Raji (cell line): ENCODE measurements around the gene NTM.

Experiments used
- POLR2A ChIP-seq: IDR thresholded peaks from 2 replicates; pipeline ENCODE4 v1.6.1; 2011; ENCODE audit warnings: low read depth, low read length, control low read depth; ENCODE audit not compliant: insufficient read depth

The NTM gene

DNA sequence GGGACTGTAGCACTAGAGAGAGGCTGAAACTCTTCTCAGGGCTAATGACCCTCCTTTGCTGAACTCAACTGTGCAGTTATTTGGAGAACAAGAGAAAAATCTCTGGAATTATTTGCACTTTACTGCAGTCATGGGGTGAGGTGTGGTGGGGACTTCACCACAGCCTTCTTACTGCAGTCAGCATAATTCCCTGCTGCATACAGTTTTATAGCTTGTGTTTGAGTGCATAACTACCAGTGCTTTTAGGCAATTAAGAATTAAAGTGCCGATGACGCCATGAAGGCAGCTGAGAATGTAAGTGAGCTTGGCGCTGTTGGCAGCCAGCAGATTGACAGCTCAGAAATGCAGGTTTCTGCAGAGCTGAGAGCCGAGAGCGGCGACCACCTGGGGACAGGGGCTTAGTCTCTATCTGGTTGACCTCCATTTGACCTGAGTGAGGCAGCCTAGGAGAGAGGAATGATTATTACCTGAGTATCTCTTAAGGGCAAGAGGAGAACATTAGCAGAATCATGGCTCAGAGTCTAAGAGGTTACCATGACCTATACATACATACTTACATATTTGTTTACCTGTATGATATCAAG lies 830.0 kb downstream of the NTM start:
- no peak for TF ChIP-seq POLR2A

DNA sequence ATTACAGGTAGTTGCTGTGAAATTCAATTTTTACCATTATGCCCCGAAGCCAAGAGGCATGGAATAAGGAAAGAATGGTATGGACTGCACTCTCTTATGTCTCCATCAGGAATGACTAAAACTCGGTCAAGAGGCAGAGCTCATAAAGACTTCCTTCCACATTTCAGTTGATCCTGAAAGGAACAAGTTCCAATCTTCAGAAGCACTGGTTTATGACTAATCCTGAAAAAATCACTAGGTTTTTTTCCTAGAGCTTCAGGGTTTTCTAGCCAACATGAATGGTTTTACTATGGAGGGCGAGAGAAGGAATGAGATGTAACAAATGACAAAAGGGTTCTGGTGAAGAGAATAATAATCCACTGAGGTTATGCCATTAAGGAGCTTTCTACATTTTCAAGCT lies 832.2 kb downstream of the NTM start:
- no peak for TF ChIP-seq POLR2A

DNA sequence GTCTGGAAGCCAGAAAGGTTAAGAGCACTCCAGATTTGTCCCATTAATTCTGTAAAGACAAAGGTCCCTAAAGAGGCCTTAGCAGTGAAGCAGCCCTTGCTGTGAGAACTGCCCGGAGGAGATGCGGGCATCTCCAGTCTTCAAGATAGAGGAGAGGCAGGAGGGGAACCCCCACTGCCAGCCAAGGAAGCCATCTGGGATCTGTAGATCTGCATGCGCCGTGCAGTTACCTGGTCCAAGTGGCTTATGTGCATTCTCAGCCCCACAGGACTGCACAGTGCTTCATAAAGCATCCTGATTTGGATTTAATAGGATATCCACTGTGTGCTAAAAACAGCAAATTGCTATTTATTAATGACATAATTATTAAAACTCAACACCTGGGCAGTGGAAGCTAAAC lies 834.6 kb downstream of the NTM start:
- no peak for TF ChIP-seq POLR2A

DNA sequence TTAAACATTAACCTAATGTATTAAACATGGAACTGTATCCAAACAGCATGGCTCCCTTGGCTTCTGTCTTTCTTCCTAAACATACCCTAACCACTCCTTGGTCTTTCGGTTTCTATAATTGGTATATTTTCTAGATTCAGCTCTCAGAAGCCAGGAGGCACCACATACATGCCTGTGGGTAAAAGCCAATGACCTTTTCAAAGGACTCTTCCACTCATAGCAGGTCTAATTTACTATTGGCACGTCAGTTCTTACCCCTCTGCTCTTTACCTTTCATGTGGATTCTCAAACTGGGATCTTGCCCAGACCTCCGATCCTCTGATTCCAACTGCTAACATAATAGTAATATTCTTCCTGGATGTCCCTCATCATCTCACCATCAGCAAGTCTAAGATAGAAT lies 835.1 kb downstream of the NTM start:
- no peak for TF ChIP-seq POLR2A

DNA sequence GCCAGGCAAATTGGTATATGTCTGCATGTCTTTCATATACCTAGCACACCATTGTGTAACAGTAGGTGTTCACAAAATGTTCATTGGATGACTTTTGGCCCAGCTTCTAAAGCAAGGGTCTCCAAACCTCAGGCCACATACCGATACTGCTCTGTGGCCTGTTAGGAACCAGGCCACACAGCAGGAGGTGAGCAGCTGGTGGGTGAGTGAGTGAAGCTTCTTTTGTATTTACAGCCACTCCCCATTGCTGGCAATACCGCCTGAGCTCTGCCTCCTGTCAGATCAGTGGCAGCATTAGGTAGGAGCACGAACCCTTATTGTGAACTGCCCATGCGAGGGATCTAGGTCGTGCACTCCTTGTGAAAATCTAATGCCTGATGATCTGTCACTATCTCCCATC lies 836.6 kb downstream of the NTM start:
- TF ChIP-seq POLR2A: no peak

DNA sequence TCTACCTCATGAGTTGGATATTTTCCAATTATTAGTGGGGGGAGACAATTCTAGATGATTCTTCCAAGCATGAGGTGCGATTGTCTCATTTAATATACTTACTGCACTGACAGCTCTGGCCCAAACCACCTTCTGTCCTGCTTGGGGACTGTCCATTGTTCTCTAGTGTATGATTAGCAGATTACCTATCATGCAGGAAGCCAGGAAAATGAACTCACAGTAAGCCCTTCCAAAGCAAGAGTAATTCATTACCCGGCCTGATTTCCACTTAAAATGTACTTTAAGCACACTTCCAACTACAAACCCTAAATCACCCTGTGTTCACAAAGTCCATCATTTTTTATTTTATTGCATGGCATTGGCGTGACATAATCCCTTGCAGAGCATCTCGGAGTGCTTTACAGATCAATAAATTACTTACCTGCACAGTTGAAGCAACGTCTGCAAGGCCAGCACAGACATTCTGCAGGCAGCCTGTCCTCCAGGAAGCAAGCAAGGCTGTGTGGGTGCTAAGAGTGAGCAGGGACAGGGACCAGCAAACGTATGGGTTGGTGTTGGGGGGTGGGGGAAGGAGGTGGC lies 838.2 kb downstream of the NTM start:
- TF ChIP-seq POLR2A: no peak

DNA sequence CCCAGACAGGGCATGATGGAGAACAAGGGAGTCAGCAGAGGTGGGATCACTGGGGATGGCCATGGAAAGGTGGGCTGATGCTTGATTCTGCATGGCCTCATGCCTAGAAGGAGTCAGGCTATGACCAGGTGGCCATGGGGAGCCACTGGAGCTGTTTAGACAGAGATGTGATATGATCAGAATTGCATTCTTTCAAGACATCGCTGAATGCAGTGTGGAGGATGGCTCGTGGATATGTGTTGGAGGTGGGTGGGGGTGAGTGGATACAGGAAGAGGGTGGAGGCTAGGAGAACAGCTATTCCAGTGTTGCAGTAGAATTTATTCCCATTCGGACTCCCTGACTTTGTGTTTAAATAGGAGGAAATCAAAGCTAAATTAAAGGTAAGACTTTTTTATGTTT lies 841.1 kb downstream of the NTM start:
- TF ChIP-seq POLR2A: no peak

DNA sequence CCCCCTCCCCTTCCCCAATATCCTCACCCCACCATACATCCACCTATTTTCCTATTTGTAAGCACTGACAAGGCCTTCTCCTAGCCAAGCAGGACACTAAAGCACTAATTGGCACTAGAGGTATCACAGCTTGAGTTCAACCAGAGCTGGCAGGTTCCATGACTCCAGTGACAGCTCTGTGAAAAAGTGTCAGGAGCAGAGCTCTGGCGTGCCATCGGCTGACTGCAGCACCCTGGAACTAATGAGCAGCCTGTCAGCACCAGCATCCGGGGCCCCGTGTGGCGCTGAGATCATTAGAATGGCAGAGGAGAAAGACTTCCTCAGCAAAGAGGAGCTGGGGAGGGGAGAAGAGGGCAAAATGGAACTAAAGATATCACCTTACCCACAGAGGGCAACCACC lies 847.4 kb downstream of the NTM start:
- no peak for TF ChIP-seq POLR2A

DNA sequence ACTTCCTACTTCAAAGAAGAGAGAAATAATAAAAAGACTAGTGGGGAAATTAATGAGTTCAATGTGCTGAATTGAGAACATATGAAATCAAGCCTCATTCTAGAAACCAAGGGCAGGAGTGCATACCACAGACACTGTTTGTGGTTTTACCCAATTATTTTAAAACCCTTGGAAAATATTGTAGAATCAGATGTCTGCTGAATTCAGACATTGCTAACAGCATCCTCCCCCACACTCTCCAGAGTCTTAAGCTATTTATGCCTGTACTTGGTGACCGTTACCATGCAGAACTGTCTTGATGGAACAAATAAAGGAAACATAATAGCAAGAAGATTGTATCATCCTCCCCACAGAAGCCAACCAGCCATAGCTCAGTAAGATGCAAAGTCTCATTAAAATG lies 850.1 kb downstream of the NTM start:
- no peak for TF ChIP-seq POLR2A

DNA sequence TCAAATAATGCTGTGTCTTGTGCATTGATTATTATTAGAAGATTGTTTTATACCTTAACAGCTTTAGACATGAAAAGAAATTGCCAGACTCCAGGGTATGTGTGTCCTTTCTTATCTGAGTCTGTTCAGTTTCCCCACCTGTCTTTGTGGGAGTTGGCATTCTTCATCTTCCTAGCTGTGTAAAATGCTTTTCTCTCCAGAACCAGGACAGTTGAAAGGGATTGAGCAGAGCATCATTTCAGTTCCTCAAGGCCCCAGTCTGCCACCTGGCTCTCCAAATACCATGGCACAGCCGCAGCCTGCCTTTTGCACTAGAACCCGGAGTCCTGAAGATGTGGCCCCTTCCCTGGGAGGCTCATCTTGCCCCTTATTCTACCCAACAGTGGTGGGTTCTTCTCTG lies 851.9 kb downstream of the NTM start:
- TF ChIP-seq POLR2A: no peak

DNA sequence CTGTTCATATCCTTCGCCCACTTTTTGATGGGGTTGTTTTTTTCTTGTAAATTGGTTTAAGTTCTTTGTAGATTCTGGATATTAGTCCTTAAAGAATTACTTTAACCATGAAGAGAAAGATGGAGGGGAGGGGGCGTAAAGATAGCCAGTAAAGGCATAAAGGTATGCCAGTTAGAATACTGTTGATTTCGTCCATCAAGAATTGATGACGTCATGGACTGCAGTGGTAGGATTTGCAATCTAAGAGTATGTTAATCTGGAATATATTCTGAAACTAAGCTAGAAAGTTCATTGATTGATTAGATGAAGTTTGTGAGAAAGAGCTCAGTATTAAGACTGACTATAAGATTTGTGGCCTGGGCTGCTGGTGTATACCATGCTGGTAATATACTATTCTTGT lies 856.1 kb downstream of the NTM start:
- TF ChIP-seq POLR2A: no peak

DNA sequence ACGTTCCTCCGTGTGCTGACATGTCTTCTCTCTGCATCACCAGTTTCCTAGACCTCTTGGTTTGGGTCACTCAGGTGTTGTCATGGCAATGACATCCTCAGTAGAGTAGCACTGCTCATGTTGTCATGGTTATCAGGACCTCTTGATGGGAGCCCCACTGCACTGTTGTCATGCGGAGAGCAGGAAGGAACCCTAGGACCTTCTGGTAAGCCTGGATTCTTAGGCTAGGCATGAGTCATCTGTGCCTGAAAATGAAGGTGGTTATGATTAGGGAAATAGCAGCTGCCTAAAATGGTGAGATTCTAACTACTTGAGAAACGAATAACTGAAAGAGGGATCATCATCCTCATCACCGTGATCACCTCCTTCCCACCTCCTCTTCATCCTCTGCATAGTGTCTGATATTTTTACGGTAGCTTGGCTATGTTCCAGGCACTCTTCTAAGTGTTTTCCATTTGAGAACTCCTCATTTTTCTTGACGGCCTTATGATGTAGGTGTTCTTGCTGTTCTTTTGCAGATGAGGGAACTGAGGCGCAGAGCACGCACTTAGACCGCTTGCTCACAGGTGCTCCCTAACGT lies 858.4 kb downstream of the NTM start:
- TF ChIP-seq POLR2A: no peak

DNA sequence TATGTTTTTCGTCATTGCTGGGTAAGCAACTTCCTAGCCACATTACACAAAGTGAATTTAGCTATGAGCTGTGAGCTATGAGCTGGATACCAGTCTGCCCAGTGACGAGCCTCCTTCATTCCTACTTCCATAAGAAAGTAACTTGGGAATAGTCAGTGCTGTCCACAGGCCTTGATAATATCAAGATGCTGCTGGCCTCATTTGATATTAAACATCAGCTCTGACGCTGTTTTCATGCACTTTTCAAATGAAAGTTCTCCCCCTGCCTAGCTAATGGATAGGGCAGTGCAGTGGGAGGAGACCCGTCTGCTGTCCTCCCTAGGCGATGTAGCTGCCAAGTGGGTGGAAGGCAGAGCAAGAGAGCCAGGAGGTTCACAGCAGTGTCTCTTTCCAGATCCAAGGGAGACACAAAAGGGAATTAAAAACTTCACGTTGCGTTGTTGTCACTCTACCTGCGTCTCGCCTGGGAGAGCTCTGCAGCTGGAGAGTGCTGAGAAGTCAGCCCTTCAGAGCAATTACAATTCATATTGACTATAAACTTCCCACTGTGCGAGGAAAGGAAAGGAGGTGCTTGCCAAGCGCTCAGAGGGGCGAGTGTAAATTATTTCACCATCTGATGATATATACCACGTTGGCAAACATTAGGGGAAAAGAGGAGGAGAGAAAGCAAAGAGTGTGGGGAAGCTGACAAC lies 861.4 kb downstream of the NTM start:
- TF ChIP-seq POLR2A: no peak

DNA sequence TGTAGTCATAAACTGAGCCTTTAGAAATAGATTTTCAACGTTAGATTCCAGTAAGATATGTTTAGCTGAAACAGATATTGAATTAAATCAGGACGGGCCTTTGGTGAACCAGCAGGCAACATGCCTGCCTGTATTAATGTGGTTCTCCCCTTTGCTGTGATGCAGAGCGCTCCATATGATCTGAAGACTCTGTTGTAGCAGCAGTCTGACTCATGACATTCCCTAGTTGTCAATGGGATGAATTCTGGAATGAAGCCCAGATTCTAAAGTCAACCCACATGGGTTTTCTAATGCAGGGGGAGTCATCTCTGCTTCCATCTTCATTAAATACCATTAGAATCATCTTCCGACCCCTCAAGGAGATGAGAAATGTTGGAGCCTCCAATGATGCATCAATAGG lies 864.5 kb downstream of the NTM start:
- no peak for TF ChIP-seq POLR2A

DNA sequence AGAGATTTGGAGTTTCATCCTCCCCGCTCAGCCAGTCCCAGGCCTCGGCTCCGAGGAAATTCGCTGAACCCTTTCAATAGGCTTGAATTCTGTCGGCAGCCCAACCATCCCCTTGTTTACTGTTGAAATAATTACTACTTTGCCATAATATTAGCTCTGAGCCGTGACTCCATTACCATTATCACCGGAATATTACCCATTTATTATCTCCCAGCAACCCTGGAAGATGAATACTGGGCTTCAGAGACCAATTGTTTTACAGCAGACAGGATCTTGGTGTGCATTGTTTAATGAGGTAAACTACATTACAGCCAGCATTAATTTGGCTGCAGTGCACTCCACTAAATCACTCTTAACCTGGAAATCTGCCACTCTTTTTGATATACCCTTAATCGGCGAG lies 867.4 kb downstream of the NTM start:
- no peak for TF ChIP-seq POLR2A

DNA sequence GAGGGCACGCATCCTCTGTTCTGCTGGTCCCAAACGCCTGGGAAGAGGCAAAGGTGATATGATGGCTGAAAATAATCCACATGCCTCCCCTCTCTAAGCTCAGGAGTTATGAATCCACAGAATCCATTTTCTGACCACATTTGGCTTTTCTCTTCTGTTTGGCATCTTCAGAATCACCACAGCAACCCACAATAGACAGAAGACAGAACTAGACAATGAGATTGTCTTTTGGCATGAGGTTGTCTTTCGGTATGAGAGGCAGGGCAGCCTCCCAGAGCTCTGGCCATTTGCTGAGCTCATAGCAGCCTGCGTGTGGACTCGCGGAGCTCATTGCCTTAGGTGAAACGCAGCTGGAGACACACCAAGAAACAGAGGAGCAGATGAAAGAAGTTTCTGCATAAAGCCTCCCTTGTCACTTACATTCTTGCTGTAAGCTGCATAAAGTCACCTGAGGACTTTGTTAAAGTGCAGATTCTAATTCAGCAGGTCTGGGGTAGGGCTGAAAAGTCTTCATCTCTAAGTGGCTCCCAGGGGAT lies 868.0 kb downstream of the NTM start:
- TF ChIP-seq POLR2A: no peak
